ENCODE data around the gene TDRD1.

The TDRD1 gene

GRCh38 chr10:114271075-114271778, 92.1 kb downstream of the TDRD1 start:
- DNase-seq (ENCODE audit: low spot score), result no peak

DNA sequence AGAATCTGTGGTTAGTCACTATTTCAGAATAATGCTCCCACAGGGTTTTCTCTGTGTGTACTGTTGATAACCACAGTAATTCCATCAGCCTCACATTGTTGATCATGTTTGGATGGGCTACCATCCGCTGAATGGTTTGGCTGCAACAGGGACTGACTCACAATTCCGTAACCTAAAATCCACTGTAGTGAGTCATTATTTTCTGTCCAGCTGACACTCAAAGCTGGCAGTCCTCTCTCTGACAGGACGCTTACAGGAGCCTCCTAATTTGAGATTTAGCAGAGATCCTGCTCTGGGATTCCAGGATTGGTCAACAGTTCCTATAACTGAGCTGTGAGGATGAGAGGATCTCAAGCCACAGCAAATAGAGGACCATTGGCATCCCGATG, 92.6 kb downstream of the TDRD1 start:
- no peak for DNase-seq (ENCODE audit: low spot score)

DNA sequence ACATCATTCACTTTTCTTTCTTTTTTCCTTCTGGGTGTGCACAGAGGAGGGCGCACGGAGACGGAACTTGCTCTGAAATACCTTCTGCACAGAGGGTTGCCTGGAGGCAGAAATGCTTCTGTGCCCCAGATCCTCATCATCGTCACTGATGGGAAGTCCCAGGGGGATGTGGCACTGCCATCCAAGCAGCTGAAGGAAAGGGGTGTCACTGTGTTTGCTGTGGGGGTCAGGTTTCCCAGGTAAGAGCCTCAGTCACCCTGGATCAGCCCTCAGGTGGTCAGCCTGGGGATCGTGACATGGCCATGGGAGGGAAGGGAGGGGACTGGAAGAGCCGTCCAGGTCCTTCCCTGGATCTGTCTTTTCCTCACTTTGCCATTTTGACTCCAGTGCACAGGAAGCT, 93.5 kb downstream of the TDRD1 start:
- no peak for DNase-seq (ENCODE audit: low spot score)

DNA sequence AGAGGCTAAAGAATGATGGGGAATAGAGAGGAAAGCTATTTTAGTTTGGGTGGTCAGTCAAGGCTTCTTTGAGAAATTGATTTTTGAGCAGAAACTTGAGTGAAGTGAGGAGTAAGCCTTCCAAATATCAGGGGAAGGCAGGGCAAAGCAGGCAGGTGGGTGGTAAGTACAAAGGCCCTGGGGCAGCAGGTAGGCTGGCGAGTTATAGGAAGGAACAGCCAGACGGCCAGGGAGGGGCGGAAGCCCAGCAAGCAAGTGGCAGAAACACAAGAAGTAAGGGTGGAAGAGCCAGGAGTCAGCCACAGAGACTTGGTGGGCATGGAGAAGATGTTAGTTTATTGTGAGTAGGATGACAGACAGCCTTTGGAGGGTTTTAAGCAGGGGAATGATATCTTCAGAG, 94.8 kb downstream of the TDRD1 start:
- DNase-seq (ENCODE audit: low spot score), result no peak

DNA sequence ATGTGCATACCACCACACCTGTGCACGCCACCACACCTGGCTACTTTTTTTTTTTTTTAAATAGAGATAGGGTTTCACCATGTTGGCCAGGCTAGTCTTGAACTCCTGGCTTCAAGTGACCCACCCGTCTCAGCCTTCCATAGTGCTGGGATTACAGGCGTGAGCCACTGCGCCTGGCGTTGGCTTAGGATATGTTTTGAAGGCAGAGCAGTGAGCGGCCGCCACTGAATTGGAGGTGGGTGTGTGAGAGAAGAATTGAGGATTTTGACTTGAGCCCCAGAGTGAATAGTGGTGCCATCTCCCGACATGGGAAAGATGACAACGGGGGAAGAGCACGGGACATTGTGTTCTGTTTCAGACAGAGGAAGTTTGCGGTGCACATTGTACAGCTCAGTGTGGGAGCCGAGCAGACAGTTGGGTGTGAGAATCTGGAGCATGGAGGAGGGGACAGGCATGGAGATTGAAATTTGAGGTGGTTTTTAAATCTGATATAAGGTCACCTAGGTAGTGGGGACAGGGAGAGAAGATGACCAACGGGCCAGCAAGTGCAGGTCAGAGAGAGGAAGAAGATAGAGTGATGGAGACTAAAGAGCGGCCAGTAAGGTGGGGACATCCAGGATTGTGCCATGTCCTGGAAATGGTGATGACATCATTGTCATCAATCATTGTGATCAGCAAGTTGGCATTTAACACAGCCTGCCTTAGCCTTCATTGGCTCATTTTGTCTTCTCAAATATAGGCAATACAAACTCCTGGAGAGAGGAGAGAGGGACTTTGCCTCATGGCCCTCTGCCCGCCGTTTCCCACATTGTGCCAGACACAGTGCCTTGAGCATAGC, 95.7 kb downstream of the TDRD1 start:
- DNase-seq (ENCODE audit: low spot score), result no peak

- DNase-seq (ENCODE audit: low spot score), result no peak
These were observed 96.9 kb downstream of the TDRD1 start for GRCh38 chr10:114276066-114276465.

DNA sequence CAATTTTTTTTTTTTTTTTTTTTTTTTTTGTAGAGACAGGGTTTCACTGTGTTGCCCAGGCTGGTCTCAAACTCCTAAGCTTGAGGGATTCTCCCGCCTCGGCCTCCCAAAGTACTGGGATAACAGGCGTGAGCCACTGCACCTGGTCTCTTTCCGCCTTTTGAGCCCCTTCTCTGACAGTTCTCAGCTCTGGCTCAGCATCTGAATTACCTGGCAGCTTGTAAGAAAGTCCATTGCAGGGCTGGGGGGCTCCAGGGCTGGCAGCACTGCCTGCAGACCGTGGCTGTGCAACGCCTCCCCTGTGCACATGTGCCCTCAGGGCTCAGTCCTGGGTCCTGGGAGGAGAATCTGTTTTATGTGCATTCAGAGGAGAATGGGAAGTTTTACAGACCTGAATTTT, 97.5 kb downstream of the TDRD1 start:
- no peak for DNase-seq (ENCODE audit: low spot score)

DNA sequence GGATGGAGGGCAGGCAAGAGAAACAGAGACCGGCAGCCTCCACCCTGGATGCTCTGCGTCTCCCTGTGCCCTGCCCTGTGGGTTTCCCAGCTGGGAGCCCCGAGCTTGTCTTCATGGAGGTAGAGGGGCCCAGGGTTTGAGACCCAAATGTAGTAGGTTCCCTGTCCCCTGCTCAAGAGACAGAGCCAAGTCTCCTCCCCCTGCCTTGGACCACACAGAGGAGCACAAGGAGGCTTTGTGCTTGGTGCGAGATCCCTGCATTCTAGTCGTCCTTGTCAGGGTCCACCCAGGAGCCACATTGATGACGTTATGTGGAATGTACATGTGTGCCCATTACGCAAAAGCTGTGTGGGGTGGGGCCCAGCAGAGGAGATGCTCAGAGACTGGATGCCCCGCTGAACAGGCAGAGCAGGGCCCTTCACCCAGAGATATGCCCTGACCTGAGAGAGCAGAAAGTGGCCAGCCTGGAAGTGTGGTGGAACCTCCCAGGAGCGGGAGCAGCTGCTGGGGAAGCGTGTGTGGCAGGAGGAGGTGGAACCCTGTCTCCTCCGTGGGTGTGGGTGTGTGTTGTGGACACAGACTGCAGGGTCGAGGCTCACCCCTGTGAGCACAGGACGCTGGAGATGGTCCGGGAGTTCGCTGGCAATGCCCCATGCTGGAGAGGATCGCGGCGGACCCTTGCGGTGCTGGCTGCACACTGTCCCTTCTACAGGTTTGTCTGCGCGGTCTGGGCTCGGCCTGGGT, 99.2 kb downstream of the TDRD1 start:
- DNase-seq (ENCODE audit: low spot score), result no peak

DNA sequence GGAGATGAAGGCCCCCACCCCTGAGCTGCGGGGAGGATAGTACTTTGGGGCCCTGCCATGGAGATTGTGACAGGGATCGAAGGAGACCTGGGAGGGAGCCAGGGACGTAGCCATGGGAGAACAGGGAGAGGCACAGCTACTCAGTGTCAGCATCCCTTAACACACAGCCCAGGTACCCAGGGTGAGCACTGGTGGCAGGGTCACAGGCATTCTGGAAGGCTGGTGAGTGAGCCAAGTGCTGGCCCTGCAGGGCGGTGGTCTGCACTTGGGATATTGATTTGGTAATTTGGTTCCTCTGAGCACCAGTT, 99.7 kb downstream of the TDRD1 start:
- no peak for DNase-seq (ENCODE audit: low spot score)

DNA sequence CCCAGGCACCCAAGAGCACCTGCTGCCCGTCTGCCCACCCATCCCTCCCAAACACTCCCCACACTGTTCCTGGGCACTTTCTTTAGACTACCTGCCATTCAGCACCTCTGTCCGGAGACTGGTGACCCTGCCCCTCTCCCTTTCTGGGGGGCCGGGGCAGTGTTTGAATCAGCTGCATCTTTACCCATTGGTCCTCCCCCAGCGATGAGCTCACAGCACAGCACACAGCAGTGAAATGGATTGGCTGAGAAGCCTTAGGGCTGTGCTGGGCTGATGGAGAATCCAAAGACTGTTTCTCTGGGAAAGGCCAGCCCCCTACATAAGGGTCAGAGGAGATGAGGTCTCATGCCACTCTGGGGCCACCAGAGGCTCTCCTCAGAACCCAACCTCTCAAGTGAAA, 100.1 kb downstream of the TDRD1 start:
- DNase-seq (ENCODE audit: low spot score), result no peak

DNA sequence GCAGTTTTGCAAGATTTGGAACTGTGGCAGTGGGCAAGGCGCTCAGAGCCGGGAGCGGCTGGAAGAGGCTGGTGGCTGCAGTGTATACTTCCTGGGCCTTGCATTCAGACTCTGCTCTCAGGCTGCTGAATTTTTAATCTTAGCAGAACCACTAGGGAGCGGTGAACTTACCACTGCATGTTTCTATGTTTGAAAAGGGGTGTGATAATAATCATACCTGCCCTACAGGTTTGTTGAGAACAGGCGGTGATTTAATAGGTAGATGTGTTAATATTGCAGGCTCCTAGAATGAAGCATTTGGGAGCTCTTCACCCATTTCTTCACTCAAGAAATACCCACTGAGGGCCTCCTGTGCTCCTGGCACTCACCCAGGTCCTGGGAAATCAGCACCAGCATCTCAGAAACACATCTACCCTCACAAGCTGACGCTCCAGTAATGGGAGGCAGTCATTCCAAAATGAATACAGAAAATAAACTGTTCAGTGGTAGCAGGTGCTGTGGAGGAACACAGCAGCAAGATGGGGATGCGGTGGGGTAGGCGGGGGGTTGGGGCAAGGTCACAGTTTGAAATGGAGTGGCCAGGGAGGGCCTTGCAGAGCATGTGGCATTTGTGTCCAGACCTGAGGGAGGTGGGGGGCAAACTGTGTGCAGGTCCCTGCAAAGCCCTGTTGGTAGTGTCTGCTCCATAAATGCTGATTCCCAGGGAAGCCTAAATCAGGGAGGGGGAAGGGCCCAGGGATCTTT, 100.9 kb downstream of the TDRD1 start:
- DNase-seq (ENCODE audit: low spot score), result no peak

DNA sequence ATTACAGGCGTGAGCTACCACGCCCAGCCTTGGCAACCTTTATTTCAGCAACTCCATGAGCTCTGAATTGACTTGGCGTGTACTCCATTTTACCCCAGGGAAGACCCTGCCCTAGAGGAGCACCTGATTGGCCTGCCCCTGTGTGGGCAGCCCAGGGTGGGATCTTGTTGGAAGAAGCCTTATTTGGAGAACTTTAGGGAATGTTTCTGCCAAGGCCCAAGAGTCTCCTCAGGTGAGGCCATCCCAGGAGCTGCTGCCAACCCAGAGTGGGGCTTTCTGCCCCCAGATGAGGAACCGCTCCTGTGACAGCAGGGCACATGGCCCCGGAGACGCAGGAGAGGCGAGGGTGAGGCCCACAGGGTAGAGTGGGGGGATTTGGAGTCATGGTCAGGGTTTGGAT, 101.9 kb downstream of the TDRD1 start:
- no peak for DNase-seq (ENCODE audit: low spot score)

DNA sequence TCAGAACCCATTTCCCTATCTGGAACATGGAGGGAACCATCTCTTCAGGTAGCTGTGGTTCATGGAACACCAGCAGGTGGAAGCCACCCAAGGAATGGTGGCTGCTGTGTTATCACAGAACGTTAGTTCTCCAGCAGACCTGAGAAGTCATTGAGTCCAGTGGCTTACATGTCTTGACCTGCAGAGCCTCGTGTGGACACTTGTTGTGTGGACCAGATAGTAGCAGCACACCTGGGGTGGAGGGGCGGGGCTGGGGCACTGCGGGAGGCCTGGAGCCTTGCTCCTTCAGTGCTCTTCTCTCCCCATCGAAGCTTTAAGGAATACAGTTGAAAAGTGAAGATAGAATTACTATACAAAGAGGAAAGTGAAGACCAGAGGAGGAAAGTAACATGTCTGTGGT, 102.3 kb downstream of the TDRD1 start:
- DNase-seq (ENCODE audit: low spot score), result no peak

Measured in activated CD4-positive, alpha-beta T cell treated with anti-CD3 and anti-CD28 coated beads, Interleukin-2, Interleukin-4, amounts not matched to agents 100 ng/mL and 50 ng/mL, durations not matched to agents 16 hours and 8 hours (primary cell).